Daoy (cell line): ENCODE data around the gene AKAP8L. TPM values are rescaled to one million over a fixed set of nuclear protein-coding genes. Genes with fewer than 3 reads are reported as not detected.
"Not testable (repeated sequence)": the region's sequence is repeated elsewhere in the genome, so short reads cannot be mapped to it uniquely, and the experiment has no call there.

Source experiments
- DNase-seq: peaks from one replicate; pipeline ENCODE4 v3.0.0-alpha.2; 2015; ENCODE audit warnings: low read depth
- total RNA-seq: library from RNA; depleted of rRNA; stranded (reverse); fragments of >200 nt; shearing (Covaris generic); gene quantifications from 2 replicates; pipeline ENCODE4 v1.2.3, GENCODE V29; 2014; rRNA removed

The AKAP8L gene
- total RNA-seq, 1 experiment from 2014 or later, result 59.0 TPM

DNA sequence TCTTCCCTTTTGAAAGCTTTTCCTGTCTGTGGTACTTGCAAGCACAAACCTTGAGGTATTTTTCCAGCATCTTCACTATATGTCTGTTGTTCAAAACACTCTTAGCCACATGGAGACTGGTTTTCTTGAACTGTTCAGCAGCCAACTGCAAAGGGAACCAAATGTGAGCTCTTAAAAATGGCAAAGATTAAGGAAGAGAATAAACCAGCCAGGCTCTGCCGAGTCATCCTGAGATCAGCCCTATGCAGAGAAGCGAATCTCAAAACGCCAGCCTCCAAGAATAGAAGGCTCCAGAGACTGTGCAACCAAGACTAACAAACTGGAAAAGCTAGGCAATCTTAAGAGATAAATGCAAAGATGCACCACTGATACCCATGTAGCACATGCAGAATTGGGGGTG, 59.9 kb downstream of the AKAP8L start:
- no peak for DNase-seq

GRCh38 chr19:15357906-15358305, 60.9 kb downstream of the AKAP8L start:
- no peak for DNase-seq

- no peak for DNase-seq
Measured at GRCh38 chr19:15354566-15355296, 64.1 kb downstream of the AKAP8L start.

- DNase-seq, result no peak
Measured at GRCh38 chr19:15353908-15354307, 64.9 kb downstream of the AKAP8L start.

DNA sequence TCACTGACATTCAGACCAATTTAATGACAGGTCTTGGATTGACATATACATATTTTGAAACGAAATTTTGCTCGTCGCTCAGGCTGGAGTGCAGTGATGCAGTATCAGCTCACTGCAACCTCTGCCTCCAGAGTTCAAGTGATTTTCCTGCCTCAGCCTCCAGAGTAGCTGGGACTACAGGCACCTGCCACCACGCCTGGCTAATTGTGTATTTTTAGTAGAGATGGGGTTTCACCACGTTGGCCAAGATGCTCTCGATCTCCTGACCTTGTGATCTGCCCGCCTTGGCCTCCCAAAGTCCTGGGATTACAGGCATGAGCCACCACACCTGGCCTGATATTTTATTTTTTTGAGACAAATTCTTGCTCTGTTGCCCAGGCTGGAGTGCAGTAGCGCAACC, 66.3 kb downstream of the AKAP8L start:
- DNase-seq, result not testable (repeated sequence)

DNA sequence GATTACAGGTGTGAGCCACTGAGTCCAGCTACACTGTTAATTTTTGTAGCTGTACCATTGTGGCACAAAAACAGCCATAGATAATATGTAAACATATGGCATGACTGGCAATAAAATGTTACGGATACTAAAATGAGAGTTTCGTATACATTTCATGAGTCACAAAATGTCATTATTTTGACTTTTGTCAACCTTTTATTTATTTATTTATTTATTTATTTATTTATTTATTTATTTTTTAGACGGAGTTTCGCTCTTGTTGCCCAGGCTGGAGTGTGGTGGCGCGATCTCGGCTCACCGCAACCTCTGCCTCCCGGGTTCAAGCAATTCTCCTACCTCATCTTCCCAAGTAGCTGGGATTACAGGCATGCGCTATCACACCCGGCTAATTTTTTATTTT, 77.5 kb downstream of the AKAP8L start:
- DNase-seq, result not testable (repeated sequence)

DNA sequence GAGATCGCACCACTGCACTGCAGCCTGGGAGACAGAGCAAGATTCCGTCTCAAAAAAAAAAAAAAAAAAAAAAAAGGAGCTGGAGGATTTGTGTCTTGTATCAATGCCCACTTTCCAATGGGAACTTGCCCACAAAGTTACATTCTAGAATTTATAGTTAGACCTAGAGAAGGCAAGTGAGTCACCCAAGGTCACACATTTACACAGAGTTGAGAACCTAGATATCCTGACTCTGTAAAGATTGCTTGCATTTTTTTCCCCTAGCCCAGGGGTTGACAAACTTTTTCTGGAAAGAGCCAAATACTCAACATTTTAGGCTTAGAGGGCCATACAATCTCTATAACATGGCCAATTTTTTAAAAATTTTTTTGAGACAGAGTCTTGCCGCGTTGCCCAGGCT, 78.7 kb downstream of the AKAP8L start:
- DNase-seq, result no peak

DNA sequence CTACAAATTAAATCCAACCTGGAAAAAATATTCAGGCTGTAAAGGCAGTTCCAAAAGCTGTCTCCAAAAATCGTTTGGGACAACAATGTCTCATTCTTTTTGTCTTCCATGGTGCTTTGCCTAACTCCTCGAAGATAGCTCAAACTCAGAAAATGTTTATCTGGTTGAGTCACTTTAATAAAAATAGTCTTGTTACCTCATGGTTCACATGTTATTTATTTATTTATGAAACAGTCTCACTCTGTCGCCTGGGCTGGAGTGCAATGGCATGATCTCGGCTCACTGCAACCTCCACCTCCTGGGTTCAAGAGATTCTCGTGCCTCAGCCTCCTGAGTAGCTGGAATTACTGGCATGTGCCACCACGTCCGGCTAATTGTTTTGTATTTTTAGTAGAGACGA, 81.6 kb downstream of the AKAP8L start:
- no peak for DNase-seq

DNA sequence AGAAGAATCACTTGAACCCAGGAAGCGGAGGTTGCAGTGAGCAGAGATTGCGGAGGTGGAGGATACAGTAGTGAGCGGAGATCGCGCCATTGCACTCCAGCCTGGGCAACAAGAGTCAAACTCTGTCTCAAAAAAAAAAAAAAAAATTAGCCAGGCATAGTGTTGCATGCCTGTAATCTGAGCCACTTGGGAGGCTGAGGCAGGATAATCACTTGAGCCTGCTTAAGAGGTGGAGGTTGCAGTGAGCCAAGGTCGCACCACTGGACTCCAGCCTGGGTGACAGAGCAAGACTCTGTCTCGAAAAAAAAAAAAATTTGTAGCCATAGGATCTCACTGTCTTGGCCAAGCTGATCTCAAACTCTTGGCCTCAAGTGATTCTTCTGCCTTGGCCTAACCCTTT, 82.8 kb downstream of the AKAP8L start:
- not testable (repeated sequence) for DNase-seq

- peak; percentile 78 for DNase-seq
Measured at GRCh38 chr19:15332311-15332996, 86.3 kb downstream of the AKAP8L start, which contains the start of gene BRD4. Gene BRD4 (minus strand): TSS chr19:15332539. CDS start chr19:15273099, 59,440 bp downstream.

DNA sequence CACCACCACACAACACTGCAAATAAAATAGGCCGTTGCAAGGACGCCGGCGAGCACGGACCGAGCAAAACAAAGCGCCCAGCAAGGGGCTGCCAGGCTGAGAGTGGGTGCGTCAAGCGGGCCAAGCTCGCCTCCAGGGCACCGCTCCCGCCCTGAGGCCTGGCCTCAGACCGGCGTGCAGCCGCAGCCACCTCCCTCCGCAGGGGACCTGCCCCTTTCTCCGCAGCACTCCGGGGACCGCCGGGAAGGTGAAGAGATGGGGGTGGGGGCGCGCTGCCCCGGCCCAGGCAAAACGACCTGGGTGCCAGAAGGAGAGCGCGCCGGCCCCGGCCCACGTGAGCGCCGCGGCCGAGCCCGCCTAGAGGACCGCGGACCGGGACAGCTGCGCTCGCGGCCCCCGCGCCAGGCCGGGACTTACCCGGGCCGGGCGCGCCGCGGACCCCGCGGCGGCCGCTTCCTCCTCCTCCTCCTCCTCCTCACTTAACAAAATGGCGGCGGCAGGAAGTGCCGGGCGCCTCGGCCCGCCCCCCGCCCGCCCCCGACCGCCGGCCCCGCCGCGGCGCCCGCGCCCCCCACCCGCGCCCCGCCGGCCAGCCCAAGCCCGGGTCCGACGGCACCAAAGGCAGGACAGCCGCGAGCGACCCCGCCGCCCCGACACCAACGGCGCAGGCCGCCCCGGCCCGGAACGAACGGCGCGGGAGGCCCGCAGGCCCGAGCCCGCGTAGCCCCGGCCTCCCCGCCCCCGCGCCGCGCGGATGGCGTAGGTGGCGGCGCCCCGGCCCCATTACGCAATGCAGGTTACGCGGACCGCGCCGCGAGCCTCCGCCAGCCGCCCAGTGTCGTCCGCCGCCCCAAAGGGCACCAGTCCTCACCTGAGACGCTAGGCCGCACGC, 87.1 kb downstream of the AKAP8L start:
- DNase-seq, result peak; percentile 62

GRCh38 chr19:15330801-15331418, 87.9 kb downstream of the AKAP8L start:
- DNase-seq, result peak; percentile 80

Other genes with a start within 250 kb of the AKAP8L start
- gene NOTCH3, start 218.0 kb downstream of the AKAP8L start, total RNA-seq, result 0.97 and 1.0 TPM in 2 replicates
- 0.11 TPM in 1 of 2 replicates, not detected in the other for gene EPHX3, start 186.5 kb downstream of the AKAP8L start, total RNA-seq
- 11.1 and 12.1 TPM in 2 replicates for gene BRD4, start 86.4 kb downstream of the AKAP8L start, total RNA-seq
- 15.4 and 18.6 TPM in 2 replicates for gene AKAP8, start 39.2 kb downstream of the AKAP8L start, total RNA-seq
- 5.7 and 7.0 TPM in 2 replicates for gene WIZ, start 31.0 kb upstream of the AKAP8L start, total RNA-seq
- not detected in 2 replicates for gene RASAL3, start 45.6 kb upstream of the AKAP8L start, total RNA-seq
- 0.17 TPM in 1 of 2 replicates, not detected in the other for gene PGLYRP2, start 60.5 kb upstream of the AKAP8L start, total RNA-seq
- gene CYP4F22, start 89.5 kb upstream of the AKAP8L start, total RNA-seq, result 0.46 and 0.89 TPM in 2 replicates
- not detected in 2 replicates for gene CYP4F8, start 196.2 kb upstream of the AKAP8L start, total RNA-seq
- not detected in 2 replicates for gene CYP4F3, start 221.9 kb upstream of the AKAP8L start, total RNA-seq